Myocyte (in vitro differentiated cells): ENCODE measurements around the gene MKNK1. TPM values are rescaled to one million over a fixed set of nuclear protein-coding genes. Genes with fewer than 3 reads are reported as not detected.

Experiments used
- DNase-seq: peaks from one replicate; pipeline ENCODE4 v3.0.0-alpha.2; 2012; ENCODE audit warnings: low read depth
- total RNA-seq: library from RNA; depleted of rRNA; stranded (reverse); fragments of >200 nt; gene quantifications from 2 replicates; pipeline ENCODE4 v1.2.3, GENCODE V29; 2014

Gene MKNK1
- total RNA-seq, 1 donor from 2014 or later = 15.4 TPM

DNA sequence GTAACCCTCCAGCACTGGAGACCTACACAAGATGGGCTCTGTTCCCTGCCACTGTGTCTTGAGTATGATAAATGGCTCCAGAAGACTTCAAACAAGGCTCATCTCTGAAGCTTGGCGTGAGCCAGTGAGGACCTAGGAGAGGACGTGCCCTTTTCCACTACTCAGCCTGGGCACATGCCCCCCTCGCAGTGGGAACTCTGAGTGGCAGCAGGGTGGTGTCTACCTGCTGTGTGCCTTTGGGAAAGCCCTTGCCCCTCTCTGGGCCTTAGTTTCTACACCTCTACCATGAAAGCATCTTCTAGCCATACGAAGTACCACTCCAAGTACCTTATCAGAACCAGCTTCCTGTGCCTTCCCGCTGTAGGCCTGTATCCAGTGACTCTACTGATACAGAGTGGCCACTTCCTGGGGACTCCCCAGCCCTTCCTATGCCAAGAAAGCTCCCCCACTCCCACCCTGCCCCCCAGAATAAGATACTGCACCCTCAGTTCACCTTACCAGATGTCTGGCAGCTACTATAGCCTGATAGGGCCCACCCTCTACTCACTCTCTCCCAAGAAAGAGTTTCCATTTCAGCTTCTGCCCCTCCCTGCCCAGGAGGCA lies 15.7 kb upstream of the MKNK1 start:
- no peak for DNase-seq

GRCh38 chr1:46618754-46619415 lies 14.8 kb upstream of the MKNK1 start:
- no peak for DNase-seq

GRCh38 chr1:46617833-46618232 lies 13.8 kb upstream of the MKNK1 start:
- no peak for DNase-seq

DNA sequence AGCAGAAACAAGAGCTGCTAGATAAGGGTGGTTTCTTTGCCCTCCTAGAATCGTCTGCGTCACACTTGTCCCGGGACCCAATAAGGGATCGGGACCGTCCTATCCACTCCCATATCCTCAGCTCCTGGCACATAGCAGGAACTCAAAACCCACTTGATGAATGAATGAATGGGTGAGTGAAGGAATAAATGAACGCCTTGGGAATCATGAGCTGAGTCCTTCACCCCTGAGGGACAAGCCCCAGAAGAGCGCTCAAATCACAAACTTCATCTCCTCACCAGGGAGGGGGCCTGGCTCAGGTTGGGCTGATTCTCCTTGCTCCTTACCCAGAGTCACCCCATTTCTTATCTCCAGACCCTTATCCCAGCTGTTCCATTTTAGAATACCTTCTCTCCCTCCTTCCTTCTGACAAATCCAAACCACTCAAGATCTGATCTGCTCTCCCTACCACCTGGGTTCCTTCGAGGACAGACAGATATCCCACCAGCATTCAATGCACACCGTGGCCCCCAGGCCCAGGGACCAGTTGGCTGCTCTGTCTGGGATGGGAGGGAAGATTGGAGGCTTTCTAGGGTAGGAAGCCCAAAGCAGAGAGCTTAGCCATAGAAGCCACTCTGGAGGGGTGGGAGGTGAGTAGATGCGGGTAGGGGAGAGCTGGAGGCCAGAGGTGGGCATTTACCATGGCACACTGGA lies 13.2 kb upstream of the MKNK1 start:
- DNase-seq = no peak

- peak; percentile 92 for DNase-seq
Observed at GRCh38 chr1:46616277-46617107, 12.4 kb upstream of the MKNK1 start, which contains the start of gene MOB3C. TSS of gene MOB3C (minus strand) at chr1:46616811. CDS start at chr1:46613321, 3,490 bp downstream.

- no peak for DNase-seq
Observed at GRCh38 chr1:46615735-46616134, 11.7 kb upstream of the MKNK1 start.

- DNase-seq = no peak
Observed at GRCh38 chr1:46615088-46615487, 11.0 kb upstream of the MKNK1 start.

DNA sequence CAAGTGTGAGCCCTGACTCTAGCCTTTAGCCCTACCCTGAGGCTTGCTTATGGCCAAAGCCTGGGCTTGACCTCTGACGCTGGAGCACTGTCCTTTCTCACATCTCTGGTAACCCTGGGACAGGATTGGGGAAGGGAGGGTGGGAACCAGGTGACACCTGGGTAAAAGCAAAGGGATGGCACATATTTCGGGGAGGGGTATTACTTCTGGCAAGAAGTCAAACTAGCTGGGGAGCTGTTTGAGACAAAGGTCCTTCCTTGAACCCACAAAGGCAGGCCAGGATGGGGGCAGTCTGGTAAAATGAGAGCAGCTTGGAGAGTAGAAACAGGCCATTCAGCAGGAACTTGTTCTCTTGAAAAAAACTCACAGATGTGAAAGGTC lies 10.5 kb upstream of the MKNK1 start:
- no peak for DNase-seq

- DNase-seq = peak; percentile 91
Observed at GRCh38 chr1:46613661-46614603, 9.9 kb upstream of the MKNK1 start.

DNA sequence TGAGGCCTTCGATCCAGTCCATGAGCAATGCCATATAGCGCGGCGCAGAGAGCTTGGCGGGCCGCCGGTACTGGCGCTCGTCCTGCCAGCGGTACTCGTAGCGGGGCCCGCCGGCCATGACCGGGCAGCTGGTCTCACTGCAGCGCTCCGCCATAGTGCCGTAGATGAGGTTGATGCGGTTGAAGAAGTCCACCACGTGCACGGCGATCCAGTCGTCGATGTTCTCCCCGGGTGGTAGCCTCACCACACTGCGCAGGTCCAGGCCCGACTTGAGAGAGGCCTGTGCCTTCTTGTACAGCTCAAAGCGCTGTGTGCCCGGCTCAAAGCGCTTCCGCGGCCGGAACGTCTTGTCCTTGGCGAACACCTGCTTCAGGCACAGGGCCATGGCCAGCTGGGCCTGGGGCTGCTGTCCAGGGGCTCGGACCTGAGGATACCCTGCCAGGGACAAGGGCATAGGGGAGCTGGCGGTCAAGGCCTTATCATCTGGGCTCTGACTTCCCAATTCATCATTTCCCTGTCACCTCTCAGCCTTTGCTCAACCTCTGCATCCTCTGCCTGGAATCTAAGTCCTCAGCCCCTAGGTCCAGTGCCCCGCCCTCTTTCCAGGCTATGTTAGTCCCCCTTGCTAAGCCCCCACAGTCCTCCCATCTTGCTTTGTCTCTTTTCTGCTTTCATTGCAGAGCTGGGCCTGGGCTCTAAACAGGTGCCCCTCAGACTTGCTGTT lies 9.0 kb upstream of the MKNK1 start:
- DNase-seq = no peak

DNA sequence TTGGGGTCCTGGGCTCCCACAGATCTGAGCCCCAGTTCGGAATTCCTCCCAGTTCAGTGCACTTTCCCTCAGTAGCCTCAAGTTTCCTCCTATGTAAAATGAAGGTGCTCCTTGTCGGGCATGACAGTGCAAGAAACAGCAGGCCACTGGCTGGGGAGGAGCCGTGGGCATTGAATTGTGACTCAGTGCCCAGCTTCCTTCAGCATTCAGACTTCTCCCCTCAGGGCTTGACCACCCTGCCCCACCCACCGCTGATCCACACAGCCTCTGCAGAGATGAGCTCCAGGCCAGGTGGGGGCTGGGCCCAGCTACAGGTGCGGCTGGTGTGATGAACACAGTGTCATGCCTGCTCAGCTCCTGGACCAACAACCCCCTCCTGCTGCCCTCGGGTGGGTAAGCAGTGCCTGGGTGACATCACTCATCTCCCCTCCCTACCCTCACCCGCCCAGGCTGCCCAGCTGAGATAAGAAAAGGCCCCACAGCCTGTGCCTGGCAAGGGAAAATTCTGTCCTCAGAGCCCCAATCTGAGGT lies 7.7 kb upstream of the MKNK1 start:
- peak; percentile 72 for DNase-seq

DNA sequence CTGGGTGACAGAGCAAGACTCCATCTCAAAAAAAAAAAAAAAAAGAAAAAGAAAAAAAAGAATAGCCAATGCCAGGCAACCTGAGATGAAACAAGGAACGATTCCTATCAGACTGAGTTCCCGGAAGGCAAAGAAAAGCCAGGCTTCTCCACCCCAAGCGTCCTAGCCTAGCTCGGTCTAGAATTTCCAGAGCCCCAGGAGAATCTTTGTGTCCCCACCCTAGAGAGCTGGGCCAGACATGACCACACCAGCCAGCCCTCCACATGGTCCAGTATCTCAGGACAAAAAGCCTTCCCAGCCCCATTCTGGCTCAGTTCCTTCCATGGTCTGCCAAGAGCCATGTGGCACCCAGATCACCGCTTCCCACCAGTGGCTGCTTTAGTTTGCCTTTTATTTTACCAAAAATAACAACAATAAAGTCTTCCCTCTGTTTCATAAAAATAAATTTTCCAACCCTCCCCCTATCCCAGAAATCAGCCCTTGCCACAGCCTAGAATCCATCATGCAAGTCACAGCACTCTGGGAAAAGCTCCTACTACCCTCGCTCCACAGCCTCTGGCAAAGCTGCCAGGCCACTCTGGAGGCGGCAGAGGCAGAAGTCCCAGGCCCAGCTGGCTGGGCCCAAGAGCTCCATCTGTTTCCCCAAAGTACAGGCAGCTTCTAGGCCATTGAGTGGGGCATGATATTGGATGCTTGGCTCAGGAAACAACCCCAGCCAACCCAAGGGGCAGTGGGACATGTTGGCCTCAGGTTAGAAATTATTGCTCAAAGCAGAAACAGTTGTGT lies 3.5 kb upstream of the MKNK1 start:
- no peak for DNase-seq

- DNase-seq = no peak
Observed at GRCh38 chr1:46606255-46606965, 2.3 kb upstream of the MKNK1 start.

GRCh38 chr1:46605232-46605631 lies 1.2 kb upstream of the MKNK1 start:
- DNase-seq = no peak

- no peak for DNase-seq
Observed at GRCh38 chr1:46603481-46603857, 599 bp downstream of the MKNK1 start.

- no peak for DNase-seq
Observed at GRCh38 chr1:46601257-46602007, 2.6 kb downstream of the MKNK1 start.
